LNCaP clone FGC (cell line): ENCODE results near the gene TRAPPC11.

ENCODE experiments used
- DNase-seq: peaks from one replicate; pipeline ENCODE4 v3.0.0-alpha.2; 2011; ENCODE audit warnings: low read depth
- H3K4me3 ChIP-seq: 2 replicates; pipeline ENCODE4 v1.5.1; 2011; ENCODE audit warnings: mild to moderate bottlenecking, low read depth, low read length, control low read depth
- CTCF ChIP-seq: IDR thresholded peaks from 2 replicates; pipeline ENCODE4 v1.5.1; 2012; ENCODE audit warnings: mild to moderate bottlenecking; ENCODE audit not compliant: control insufficient read depth, insufficient read depth; ENCODE audit errors: extremely low read depth

TRAPPC11 gene

GRCh38 chr4:183659872-183660242 is 764 bp downstream of the TRAPPC11 start:
- TF ChIP-seq CTCF, result no peak
- peak overlapping the region; percentile 70 for H3K4me3 ChIP-seq
- no peak for DNase-seq

- DNase-seq, result no peak
- no peak for TF ChIP-seq CTCF
Observed at GRCh38 chr4:183666088-183666487, 7.0 kb downstream of the TRAPPC11 start.

GRCh38 chr4:183670251-183670650 is 11.2 kb downstream of the TRAPPC11 start:
- no peak overlapping the region for H3K4me3 ChIP-seq
- DNase-seq, result no peak
- TF ChIP-seq CTCF, result no peak

More at GRCh38 chr4:183666088-183666487, 7.0 kb downstream of the TRAPPC11 start:
- H3K4me3 ChIP-seq, result no peak overlapping the region

- no peak for DNase-seq
- TF ChIP-seq CTCF, result no peak
- no peak overlapping the region for H3K4me3 ChIP-seq
Observed at GRCh38 chr4:183670960-183671555, 12.0 kb downstream of the TRAPPC11 start.

GRCh38 chr4:183674153-183674552 is 15.1 kb downstream of the TRAPPC11 start:
- H3K4me3 ChIP-seq, result no peak overlapping the region
- no peak for TF ChIP-seq CTCF
- DNase-seq, result no peak

- H3K4me3 ChIP-seq, result no peak overlapping the region
- no peak for DNase-seq
- no peak for TF ChIP-seq CTCF
Observed at GRCh38 chr4:183675625-183676024, 16.5 kb downstream of the TRAPPC11 start.

GRCh38 chr4:183681119-183681518 is 22.0 kb downstream of the TRAPPC11 start:
- TF ChIP-seq CTCF, result no peak
- no peak overlapping the region for H3K4me3 ChIP-seq
- no peak for DNase-seq
